GM19328 (cell line): ENCODE results near the gene USH1G.
"Not testable (repeated sequence)": the region's sequence is repeated elsewhere in the genome, so short reads cannot be mapped to it uniquely, and the experiment has no call there.

Experiments used
- ATAC-seq: cut with Tn5 transposase; IDR thresholded peaks from one replicate; pipeline ENCODE4 v1.9.1; 2021; ENCODE audit warnings: mild to moderate bottlenecking, moderate library complexity; ENCODE audit not compliant: unreplicated experiment

Gene USH1G

DNA sequence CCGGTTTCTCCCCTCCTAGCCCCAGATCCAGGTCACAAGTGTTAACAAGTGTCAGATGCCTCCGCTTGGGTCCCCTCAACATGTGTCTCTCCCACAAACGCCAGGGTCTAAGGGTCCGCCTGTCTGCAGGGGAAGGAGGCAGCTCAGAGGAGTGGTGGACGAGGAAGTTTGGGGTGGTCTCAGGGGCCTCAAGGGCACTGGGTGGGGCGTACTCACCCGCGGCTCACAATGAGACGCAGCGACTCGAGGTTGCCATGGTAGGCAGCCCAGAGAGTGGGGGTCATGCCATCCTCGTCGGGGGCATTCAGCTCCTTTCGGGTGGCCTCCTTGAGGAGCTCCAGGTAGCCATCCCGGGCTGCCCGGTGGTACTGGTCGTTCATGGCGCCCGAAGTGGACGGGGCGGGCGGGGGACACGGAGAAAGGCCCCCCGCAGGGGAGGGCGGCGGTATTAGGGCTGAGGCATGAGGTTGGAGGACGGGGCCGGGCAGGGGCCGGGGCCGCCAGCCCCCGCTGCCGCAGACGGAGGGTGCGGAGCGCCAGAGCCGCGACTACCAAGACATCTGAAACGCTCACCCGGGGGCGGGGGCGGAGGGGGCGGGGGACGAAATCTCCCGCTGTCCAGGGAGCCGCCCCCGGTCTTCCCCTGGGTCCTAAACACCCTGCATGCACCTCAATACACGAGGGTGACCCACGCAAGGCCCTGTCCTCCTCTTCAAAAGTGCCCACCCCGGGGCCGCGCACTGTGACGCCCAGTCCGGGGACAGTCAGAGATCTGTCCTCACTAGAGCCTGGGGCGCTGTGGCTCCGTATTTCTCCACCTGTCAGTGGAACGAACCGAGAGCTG lies at the start of gene USH1G:
Gene USH1G, minus strand, starts transcription at position 562 of the 844 bp plus-strand sequence. Its CDS starts 182 bp downstream, at position 380.
- no peak for ATAC-seq

DNA sequence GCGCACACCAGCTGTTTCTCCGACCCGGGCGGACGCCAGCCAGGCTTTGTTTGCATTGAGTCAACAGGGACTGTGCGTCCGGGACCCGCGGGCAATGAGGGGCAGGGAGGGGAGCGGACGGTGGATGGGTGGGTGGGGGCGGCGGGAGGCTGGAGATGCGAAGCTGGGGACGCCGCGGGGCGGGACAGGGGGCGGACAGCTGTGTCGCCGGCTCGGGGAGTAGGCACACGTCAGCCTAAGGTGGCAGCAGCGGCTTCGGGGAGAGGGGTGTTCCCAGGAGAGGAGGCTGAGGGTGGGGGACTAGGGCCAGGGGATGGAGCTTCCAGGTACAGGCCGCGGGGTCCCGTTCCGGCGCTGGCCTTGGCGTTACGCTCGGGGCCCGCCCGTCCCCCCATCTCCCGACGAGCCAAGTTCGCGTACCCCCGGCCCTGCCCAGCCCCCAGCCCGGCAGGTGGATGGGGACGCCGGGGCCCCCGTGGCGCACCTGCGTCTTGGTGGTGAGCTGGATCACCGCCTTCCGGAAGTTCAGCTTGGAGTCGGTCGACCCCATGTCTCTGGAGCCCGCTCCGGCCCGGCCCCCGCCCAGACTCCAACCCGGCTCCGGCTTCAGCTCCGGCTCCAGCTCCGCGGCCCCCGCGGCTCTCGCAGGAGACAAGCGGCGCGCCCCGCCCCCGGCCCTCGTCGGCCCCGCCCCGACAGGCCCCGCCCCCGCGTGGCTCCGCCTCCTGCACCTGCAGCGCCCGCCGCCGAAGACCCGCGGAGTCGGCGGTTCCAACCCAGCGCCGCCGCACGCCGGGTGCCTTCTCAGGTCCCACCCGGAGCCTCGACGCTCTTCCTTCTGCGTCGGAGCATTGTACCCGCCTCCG lies 49.3 kb upstream of the USH1G start, which contains the start of gene HID1:
Gene HID1, minus strand, starts transcription at position 653 of the 866 bp plus-strand sequence. Its CDS starts 103 bp downstream, at position 550.
- no peak for ATAC-seq

DNA sequence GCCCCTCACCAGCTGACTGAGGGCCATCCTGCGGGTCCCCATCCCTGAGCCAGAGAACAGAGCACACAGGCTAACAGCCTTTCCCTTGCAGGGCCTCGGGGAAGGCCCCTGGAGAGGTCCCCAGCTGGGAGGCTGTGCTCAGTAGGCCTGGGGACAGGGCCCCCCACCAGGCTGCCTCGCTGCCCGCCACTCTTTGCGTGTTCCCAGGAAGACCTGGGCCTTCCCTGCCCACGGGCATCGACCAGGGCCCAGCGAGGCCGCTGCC lies 48.7 kb upstream of the USH1G start:
- ATAC-seq, result no peak

- ATAC-seq, result no peak
These were observed 48.2 kb upstream of the USH1G start for GRCh38 chr17:74971069-74971841.

- no peak for ATAC-seq
These were observed 47.3 kb upstream of the USH1G start for GRCh38 chr17:74970395-74970794.

DNA sequence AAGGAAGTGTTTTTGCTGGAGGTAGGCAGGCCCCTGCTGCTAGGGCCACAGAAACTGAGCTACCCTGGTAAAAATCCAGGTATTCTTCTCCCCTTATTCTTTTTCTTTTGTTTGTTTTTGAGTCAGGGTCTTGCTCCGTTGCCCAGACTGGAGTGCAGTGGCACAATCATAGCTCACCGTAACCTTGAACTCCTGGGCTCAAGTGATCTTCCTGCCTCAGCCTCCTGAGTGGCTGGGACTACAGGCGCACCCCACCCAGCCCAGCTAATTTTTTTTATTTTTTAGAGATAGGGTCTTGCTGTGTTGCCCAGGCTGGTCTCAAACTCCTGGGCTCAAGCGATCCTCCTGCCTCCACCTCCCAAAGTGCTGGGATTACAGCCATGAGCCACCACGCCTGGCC lies 46.4 kb upstream of the USH1G start:
- ATAC-seq, result not testable (repeated sequence)

DNA sequence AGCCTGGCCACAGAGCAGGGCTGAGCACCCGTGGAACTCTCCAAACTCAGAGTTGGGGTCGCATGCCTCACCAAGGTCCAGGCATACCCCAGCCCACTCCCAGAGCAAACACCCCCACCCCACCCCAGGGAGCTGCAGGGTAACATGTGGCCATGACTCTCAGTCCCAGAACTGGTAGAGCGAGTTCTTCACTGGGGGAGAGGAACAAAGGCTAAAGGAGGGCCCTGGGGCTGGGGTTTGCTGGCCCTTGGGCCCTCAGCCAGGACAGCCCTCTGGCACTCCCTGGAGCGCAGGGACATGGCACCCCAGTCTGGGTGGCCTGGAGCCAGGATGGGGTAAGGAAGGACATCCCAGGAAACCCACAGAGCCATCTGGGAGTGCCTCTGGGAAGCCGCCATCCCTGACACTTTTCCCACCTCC lies 45.3 kb upstream of the USH1G start:
- no peak for ATAC-seq

- no peak for ATAC-seq
These were observed 42.0 kb upstream of the USH1G start for GRCh38 chr17:74964988-74965622.

- ATAC-seq, result no peak
These were observed 41.2 kb upstream of the USH1G start for GRCh38 chr17:74964246-74964761.

GRCh38 chr17:74963656-74964055 lies 40.6 kb upstream of the USH1G start:
- no peak for ATAC-seq

- no peak for ATAC-seq
These were observed 39.8 kb upstream of the USH1G start for GRCh38 chr17:74962622-74963394.

DNA sequence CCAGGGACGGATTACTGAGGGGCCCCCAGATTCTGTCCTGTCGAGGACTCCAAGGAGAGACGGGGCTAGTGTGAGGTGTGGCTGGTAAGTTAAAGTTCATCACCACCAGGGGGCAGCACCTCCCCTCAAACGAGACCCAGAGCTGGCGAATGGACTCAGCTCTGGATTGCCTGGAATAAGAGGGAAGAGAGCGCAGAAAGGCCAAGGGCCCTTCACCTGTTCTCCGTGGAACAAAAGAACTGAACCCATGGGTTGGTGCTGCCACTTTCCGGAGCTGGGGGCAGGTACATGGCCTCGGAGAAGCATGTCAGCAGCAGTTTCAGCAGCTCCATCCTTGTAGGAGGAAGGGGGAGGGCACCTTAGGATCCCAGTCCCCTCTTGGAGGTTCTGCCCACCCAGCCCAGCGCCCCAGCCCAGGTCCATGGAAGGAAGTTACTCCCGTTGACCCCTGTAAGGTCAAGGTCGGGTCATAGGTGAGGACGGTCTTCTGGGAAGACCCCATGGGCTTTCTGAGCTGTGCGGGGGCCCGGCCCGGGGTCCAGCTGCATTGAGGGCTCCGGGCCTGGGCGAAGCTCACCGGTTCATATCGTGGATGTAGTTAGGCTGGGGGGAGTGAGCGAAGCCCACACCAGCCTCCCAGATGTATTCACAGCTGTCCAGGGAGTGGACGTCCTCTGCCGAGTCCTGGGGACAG lies 38.7 kb upstream of the USH1G start:
- ATAC-seq, result no peak

DNA sequence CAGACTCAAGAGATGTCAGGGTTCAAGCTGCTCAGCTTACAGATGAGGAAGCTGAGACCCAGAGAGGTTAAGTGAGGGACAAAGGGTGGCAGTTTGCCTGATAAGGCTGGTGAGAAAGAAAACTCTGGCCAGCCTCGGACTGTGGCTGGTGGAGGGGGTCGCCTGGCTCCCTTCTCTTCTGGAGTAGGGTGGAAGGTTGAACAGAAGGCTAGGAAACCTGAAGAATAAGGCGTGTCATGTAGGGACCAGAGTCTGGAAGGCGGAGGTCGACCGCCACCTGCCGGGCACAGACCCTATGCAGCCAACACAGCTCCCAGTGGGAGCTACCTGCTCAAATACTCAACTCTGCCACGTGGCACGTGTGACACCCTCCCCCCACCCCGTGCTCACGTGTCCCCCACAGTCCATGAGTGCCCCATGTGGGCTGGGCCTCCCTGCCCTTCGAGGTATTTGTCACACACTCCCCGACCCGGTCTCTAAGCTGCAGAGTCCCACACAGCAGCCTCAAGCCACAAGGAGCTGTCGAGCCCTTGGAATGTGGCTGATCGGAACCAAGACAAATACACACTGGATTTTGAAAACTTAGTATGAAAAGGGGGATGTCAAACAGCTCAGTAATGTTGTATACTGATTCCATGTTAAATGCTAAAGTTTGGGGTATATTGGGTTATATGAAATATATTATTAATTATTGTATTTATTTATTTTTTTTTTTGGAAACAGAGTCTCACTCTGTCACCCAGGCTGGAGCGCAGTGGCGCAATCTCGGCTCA lies 37.7 kb upstream of the USH1G start:
- ATAC-seq, result no peak

DNA sequence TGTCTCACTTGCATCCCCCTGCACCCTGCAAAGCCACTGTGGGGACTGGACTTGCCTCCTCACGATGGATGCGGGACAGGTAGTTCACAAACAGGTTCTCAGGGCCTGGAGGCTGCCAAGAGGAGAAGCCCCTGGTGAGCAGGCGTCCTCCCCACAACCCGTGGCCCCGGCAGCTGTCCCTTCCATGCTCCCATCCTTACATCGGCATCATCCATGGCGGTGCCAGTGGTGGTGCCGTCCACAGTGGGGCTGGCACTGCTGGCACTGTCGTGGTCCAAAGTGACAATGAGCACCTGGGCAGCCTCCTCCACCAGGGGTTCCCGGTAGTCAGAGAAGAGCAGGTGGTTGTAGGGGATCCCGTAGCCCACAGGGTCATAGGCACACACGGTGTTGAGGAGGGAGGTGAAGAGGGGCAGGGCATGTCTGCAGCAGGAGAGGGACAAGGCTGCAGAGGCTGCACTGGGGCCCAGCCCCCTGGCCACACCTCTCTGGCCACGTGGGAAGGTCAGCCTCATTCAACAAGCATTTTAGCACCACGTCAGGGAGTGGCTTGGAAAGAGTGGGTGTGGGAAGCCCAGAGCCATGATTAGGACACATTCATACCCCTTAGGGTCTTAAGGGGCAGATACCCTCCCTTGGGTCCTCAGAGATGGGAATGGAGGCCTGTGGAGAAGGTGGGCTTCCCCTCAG lies 36.9 kb upstream of the USH1G start:
- ATAC-seq, result no peak

DNA sequence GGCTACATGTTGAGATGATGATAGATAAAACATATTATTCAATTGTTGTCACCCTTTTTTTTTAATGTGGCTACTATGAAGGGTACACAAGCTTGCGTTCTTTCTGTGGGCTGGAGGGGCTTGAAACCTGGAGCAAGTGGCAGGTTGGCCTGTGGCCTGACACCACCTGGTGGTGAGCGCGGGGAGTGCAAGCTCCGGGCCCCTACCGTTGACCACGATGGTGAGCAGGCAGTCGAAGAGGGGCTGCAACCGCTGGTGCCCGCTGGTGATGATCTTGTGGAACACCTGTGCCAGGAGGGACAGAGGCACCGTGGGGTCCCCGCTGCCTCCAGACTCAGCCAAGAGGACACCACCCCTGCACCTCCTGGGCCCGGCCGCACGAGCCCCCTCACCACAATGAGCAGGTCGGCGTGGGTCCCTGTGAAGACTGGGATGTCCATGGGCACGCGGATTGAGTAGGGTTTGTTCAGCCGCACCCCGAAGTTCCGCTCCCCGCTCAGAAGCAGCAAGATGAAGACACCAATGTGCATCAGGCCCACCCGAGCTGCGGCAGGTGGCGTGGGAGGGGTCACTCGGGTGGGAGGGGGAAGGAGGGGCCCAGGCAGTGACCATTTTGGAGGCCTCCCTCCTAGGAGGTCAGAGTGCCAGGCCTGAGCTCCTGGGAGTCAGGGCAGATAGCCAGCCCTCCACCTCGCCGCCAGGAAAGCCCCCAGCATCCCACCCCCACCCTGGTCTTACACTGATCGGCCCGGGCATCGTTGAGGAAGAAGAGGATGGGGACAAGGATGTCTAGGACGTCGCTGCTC lies 35.1 kb upstream of the USH1G start:
- ATAC-seq, result no peak

GRCh38 chr17:74956093-74956492 lies 33.0 kb upstream of the USH1G start:
- no peak for ATAC-seq
